Mesendoderm (in vitro differentiated cells): ENCODE measurements around the gene GSTM3.
"Not testable (repeated sequence)": the region's sequence is repeated elsewhere in the genome, so short reads cannot be mapped to it uniquely, and the experiment has no call there.

Source experiments
- DNase-seq: peaks from one replicate; pipeline ENCODE4 v3.0.0; 2013
- H2AK5ac ChIP-seq: 2 replicates; pipeline ENCODE4 v1.6.1; 2013; ENCODE audit warnings: low read length, inconsistent platforms
- H2BK120ac ChIP-seq: 2 replicates; pipeline ENCODE4 v1.6.1; 2013; ENCODE audit warnings: low read depth, mild to moderate bottlenecking, low read length, moderate library complexity, mixed read lengths
- H2BK15ac ChIP-seq: replicated peaks from 2 replicates; pipeline ENCODE4 v1.6.1; 2013; ENCODE audit warnings: low read depth, mild to moderate bottlenecking, moderate library complexity
- H2BK5ac ChIP-seq: 2 replicates; pipeline ENCODE4 v1.6.1; 2013; ENCODE audit warnings: low read length, inconsistent platforms
- H3K18ac ChIP-seq: 2 replicates; pipeline ENCODE4 v1.6.1; 2013; ENCODE audit warnings: mild to moderate bottlenecking, low read length, mixed read lengths
- H3K23ac ChIP-seq: one replicate; pipeline ENCODE4 v1.6.1; 2013; ENCODE audit warnings: low read length
- H3K27ac ChIP-seq: 2 replicates; pipeline ENCODE4 v1.5.1; 2013; ENCODE audit warnings: low read depth, mild to moderate bottlenecking, inconsistent platforms, low read length, moderate library complexity
- H3K27me3 ChIP-seq: 2 replicates; pipeline ENCODE4 v1.6.1; 2013; ENCODE audit warnings: low read length, control low read depth, mild to moderate bottlenecking, inconsistent platforms; ENCODE audit not compliant: insufficient read depth, poor library complexity
- H3K36me3 ChIP-seq: 2 replicates; pipeline ENCODE4 v1.6.1; 2013; ENCODE audit warnings: low read length, inconsistent platforms; ENCODE audit not compliant: control insufficient read depth, insufficient read depth
- H3K4ac ChIP-seq: one replicate; pipeline ENCODE4 v1.6.1; 2013; ENCODE audit warnings: low read depth, mild to moderate bottlenecking, low read length, moderate library complexity
- H3K4me1 ChIP-seq: 2 replicates; pipeline ENCODE4 v1.6.1; 2013; ENCODE audit warnings: low read depth, low read length, inconsistent platforms; ENCODE audit not compliant: control insufficient read depth
- H3K4me2 ChIP-seq: 2 replicates; pipeline ENCODE4 v1.6.1; 2013; ENCODE audit warnings: low read length
- H3K4me3 ChIP-seq: 2 replicates; pipeline ENCODE4 v1.5.1; 2013; ENCODE audit warnings: mild to moderate bottlenecking, low read length
- H3K56ac ChIP-seq: one replicate; pipeline ENCODE4 v1.6.1; 2013; ENCODE audit warnings: low read length
- H3K79me1 ChIP-seq: 2 replicates; pipeline ENCODE4 v1.6.1; 2013; ENCODE audit warnings: low read length, inconsistent platforms
- H3K79me2 ChIP-seq: 2 replicates; pipeline ENCODE4 v1.6.1; 2013; ENCODE audit warnings: mild to moderate bottlenecking, low read length; ENCODE audit not compliant: control insufficient read depth, insufficient read depth
- H3K9ac ChIP-seq: 2 replicates; pipeline ENCODE4 v1.6.1; 2013; ENCODE audit warnings: low read length, inconsistent platforms
- H4K5ac ChIP-seq: one replicate; pipeline ENCODE4 v1.6.1; 2013; ENCODE audit warnings: low read length
- H4K8ac ChIP-seq: one replicate; pipeline ENCODE4 v1.6.1; 2013; ENCODE audit warnings: low read depth, mild to moderate bottlenecking, control low read depth, low read length, moderate library complexity
- WGBS: extraction: QIAGEN DNeasy Blood & Tissue Kit; methylation state at CpG from one replicate; pipeline ENCODE4 v1.1.7; 2013; ENCODE audit warnings: low lambda C conversion rate, missing lambda C conversion rate; ENCODE audit not compliant: insufficient coverage; ENCODE audit errors: extremely low coverage; 5-methylcytosine and 5-hydroxymethylcytosine counted together

The GSTM3 gene

DNA sequence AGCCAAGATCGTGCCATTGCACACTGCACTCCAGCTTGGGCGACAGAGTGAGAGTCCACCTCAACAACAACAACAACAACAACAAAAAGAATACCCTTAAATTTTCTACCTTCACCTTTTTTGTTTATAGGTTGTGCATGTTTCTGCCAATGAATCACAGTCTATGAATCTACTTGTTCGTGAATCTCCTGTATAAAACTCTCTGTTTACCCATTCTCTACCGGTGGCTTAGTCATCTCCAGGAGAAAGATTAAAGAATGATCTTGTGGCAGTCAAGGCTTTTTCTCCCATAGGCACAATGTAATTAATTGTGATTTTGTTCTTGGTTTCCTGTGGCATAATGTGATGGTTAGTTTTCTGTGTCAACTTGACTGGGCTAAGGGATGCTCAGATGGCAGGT lies 43.0 kb downstream of the GSTM3 start:
- H2BK120ac ChIP-seq, H4K5ac ChIP-seq, H3K4ac ChIP-seq, H3K9ac ChIP-seq, H3K27me3 ChIP-seq, H3K23ac ChIP-seq, H3K79me1 ChIP-seq, H2BK15ac ChIP-seq, H3K4me1 ChIP-seq, H3K18ac ChIP-seq, H2BK5ac ChIP-seq, H4K8ac ChIP-seq, H3K56ac ChIP-seq, H3K27ac ChIP-seq, H3K79me2 ChIP-seq, DNase-seq, H2AK5ac ChIP-seq, H3K4me3 ChIP-seq, H3K4me2 ChIP-seq, H3K36me3 ChIP-seq: not testable (repeated sequence)
- no CpG with 5 or more reads among the region's 4 CpGs for WGBS

DNA sequence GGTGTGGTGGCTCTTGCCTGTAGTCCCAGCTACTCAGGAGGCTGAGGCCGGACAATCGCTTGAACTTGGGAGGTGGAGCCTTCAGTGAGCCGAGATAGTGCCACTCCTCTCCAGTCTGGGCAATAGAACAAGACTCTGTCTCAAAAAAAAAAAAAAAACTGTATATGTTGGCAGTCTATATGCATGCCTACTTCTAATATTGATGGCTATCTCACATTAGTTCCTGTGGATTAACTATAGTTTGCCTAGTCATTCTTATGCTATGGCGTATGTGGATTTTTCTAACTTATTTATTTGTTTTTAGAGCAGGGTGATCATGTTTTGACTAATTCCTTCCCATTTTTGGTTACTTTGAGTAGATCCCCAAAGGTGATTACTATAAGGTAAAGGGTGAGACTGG lies 43.8 kb downstream of the GSTM3 start:
- no peak overlapping the region for H3K23ac ChIP-seq
- no peaks in the 10 kb centered on the region for H3K27me3 ChIP-seq
- H4K8ac ChIP-seq, result no peak overlapping the region
- H2AK5ac ChIP-seq, result no peak overlapping the region
- H3K36me3 ChIP-seq, result no peaks in the 10 kb centered on the region
- H3K79me2 ChIP-seq, result no peaks in the 10 kb centered on the region
- H4K5ac ChIP-seq, result no peak overlapping the region
- no peak for DNase-seq
- no peak overlapping the region for H2BK120ac ChIP-seq
- H3K4ac ChIP-seq, result no peak overlapping the region
- no peak overlapping the region for H3K9ac ChIP-seq
- no peak overlapping the region for H3K4me2 ChIP-seq
- H2BK15ac ChIP-seq, result no peak overlapping the region
- no peak overlapping the region for H3K18ac ChIP-seq
- no peak overlapping the region for H2BK5ac ChIP-seq
- no peak overlapping the region for H3K4me3 ChIP-seq
- WGBS, result no CpG with 5 or more reads among the region's 4 CpGs
- no peak overlapping the region for H3K27ac ChIP-seq
- no peak overlapping the region for H3K56ac ChIP-seq
- H3K79me1 ChIP-seq, result no peaks in the 10 kb centered on the region
- H3K4me1 ChIP-seq, result no peaks in the 10 kb centered on the region

DNA sequence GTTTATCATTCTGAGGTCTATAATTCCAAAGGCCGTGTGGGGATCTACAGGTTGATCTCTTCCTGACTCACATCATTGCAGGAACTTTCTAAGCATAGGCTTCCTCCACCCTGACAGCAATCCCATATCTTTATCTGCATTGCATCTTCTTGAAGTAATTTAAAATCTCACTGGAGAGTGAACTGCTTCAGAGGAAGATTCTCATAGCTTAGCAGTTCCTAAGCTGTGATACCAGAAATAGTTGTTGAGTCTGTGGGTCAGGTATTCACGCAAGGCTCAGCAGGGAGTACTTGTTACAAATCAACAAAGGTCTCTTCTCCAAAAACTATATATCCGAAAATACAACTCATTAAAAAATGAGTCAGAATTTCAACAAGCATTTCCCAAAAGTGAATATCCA lies 45.7 kb downstream of the GSTM3 start:
- H2BK15ac ChIP-seq, H3K56ac ChIP-seq, H3K79me1 ChIP-seq, H2AK5ac ChIP-seq, H3K79me2 ChIP-seq, H3K9ac ChIP-seq, H4K8ac ChIP-seq, DNase-seq, H3K4ac ChIP-seq, H3K27me3 ChIP-seq, H3K4me1 ChIP-seq, H2BK120ac ChIP-seq, H3K18ac ChIP-seq, H3K36me3 ChIP-seq, H3K23ac ChIP-seq, H2BK5ac ChIP-seq, H3K27ac ChIP-seq, H3K4me2 ChIP-seq, H3K4me3 ChIP-seq, H4K5ac ChIP-seq: not testable (repeated sequence)
- no CpG with 5 or more reads among the region's 3 CpGs for WGBS

DNA sequence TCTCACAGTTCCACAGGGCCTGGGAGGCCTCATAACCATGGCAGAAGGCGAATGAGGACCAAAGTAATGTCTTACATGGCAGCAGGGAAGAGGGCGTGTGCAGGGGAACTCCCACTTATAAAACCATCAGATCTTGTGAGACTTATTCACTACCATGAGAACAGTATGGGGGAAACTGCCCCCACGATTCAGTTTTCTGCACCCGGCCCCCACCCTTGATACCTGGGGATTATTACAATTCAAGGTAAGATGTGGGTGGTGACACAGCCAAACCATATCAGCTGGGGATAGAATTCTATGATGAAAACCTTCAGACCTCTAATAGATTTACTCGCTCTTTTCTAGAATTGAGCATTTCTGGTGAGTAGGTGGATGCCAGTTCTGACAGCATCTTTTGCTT lies 46.4 kb downstream of the GSTM3 start:
- DNase-seq, H3K4ac ChIP-seq, H3K79me2 ChIP-seq, H3K4me1 ChIP-seq, H3K56ac ChIP-seq, H2BK5ac ChIP-seq, H4K8ac ChIP-seq, H3K27me3 ChIP-seq, H3K79me1 ChIP-seq, H2BK15ac ChIP-seq, H3K23ac ChIP-seq, H4K5ac ChIP-seq, H2AK5ac ChIP-seq, H2BK120ac ChIP-seq, H3K9ac ChIP-seq, H3K4me3 ChIP-seq, H3K4me2 ChIP-seq, H3K27ac ChIP-seq, H3K18ac ChIP-seq, H3K36me3 ChIP-seq: not testable (repeated sequence)
- WGBS, result no CpG with 5 or more reads among the region's 5 CpGs

DNA sequence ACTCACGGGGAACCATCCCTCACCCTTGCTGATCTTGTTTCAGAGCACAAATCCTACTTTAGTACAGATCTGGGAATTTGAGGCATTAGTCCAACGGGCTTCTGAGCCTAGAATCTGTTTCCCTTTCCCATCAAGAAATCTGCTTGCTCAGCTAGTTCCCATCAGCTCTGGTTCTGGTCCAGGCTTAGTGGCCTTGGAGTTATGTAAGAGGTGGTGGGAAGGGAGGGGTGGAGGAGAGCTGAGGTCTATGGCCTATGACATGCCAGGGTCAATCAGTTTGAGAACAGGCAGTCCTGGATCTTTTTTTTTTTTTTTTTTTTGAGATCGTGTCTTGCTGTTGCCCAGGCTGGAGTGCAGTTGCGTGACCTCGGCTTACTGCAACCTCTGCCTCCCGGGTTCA lies 49.1 kb downstream of the GSTM3 start:
- no peaks in the 10 kb centered on the region for H3K4me1 ChIP-seq
- no CpG with 5 or more reads among the region's 6 CpGs for WGBS
- H4K5ac ChIP-seq, result no peak overlapping the region
- H3K9ac ChIP-seq, result no peak overlapping the region
- no peak overlapping the region for H2AK5ac ChIP-seq
- no peaks in the 10 kb centered on the region for H3K79me2 ChIP-seq
- no peak overlapping the region for H3K4ac ChIP-seq
- H3K4me3 ChIP-seq, result no peak overlapping the region
- no peak overlapping the region for H2BK120ac ChIP-seq
- H2BK5ac ChIP-seq, result no peak overlapping the region
- H3K4me2 ChIP-seq, result no peak overlapping the region
- no peak overlapping the region for H3K18ac ChIP-seq
- no peak overlapping the region for H3K27ac ChIP-seq
- H4K8ac ChIP-seq, result no peak overlapping the region
- H3K23ac ChIP-seq, result no peak overlapping the region
- no peaks in the 10 kb centered on the region for H3K79me1 ChIP-seq
- no peak overlapping the region for H2BK15ac ChIP-seq
- H3K56ac ChIP-seq, result no peak overlapping the region
- no peak for DNase-seq
- no peaks in the 10 kb centered on the region for H3K27me3 ChIP-seq
- H3K36me3 ChIP-seq, result no peaks in the 10 kb centered on the region

DNA sequence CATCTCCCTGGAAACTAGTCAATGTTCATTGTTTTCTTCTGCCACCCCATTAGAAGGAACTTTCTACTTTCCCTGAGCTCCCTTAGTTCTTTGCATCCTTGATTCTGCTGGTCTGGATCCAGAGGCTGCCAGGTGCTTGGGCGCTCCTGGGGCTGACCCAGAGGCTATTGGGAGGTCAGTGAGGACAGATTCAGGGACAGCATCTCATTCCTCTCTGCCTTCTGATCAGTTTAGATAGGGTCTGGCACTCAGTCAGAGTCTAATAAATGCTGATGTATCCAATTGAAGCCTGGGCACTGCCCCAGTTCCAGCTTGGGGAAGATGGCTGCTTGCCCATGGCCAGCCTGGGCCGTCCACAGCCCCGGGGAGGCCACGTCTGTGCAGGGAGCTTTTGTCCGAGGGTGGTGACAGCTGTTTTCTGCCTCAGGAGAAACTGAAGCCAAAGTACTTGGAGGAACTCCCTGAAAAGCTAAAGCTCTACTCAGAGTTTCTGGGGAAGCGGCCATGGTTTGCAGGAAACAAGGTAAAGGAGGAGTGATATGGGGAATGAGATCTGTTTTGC lies 50.9 kb downstream of the GSTM3 start:
- no peak overlapping the region for H3K56ac ChIP-seq
- H3K4me3 ChIP-seq, result no peak overlapping the region
- H3K23ac ChIP-seq, result no peak overlapping the region
- H3K27me3 ChIP-seq, result no peaks in the 10 kb centered on the region
- no peak overlapping the region for H2BK15ac ChIP-seq
- no peaks in the 10 kb centered on the region for H3K36me3 ChIP-seq
- H3K4ac ChIP-seq, result no peak overlapping the region
- no peaks in the 10 kb centered on the region for H3K79me2 ChIP-seq
- H3K27ac ChIP-seq, result no peak overlapping the region
- H4K5ac ChIP-seq, result no peak overlapping the region
- no peak overlapping the region for H2BK5ac ChIP-seq
- no peak overlapping the region for H3K4me2 ChIP-seq
- H3K9ac ChIP-seq, result no peak overlapping the region
- WGBS, result no CpG with 5 or more reads among the region's 6 CpGs
- H2BK120ac ChIP-seq, result no peak overlapping the region
- no peak overlapping the region for H3K18ac ChIP-seq
- DNase-seq, result no peak
- H4K8ac ChIP-seq, result no peak overlapping the region
- no peaks in the 10 kb centered on the region for H3K79me1 ChIP-seq
- no peaks in the 10 kb centered on the region for H3K4me1 ChIP-seq
- H2AK5ac ChIP-seq, result no peak overlapping the region
